Measurements from ENCODE around the gene MED13L.

The MED13L gene

DNA sequence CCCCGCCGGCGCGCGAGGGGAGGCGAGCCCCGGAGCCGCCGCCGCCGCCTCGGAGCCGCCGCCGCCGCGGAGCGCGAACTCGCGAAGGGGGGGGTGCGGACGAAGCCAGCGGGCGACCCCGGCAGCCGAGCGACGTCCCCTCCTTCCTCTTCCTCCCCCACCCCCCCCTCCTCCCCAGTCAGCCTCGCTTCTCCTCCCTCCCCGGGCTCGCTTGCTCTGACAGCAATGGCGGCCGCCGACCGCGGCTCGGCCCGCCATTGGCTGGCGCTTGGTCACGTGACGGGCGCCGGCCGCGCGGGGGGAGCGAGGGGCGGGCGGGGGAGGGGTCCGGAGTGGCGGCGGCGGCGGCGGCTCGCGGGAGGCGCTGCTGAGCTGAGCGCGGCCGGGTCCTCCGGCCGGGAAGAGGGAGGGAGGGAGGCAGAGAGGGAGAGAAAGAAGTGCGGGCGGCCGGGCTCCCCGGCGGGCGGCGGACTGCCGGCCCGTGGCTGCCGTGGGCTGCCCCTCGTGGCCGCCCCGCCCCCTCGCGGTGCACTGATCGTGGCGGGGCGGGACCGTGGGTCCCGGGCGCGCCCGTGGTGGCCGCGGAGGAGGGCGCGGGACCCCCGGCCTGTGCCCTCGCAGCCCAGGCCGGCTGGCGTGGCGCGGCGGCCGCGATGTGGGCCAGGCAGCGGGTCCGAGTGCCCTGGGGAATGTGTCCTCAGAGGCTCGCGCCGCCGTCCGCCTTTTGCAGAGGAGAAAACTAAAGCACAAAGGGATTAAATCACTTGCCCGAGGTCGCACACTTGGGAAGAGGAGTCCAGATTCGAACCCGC is at the start of gene MED13L:
TSS of gene MED13L (minus strand) at position 227 of the 812 bp plus-strand sequence. CDS start 562 bp downstream, outside the sequence.
- peak; percentile 91 for DNase-seq (ENCODE audit: low spot score)

DNA sequence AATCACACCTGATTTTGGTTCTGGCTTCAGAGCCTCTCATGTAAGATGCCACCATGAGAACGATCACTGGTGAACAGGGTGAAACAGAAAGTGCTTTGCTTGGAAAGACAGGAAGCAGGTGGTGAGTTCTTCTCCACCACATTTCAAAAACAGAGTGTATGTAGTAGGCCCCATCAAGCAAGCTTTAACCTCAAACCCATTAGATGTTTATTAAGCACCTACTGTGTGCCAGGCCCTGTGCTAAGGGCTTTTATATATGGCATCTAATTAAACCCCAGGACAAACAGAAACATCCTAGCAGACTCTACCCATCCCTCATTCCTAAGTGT is 47.8 kb upstream of the MED13L start:
- no peak for DNase-seq (ENCODE audit: low spot score)

GRCh38 chr12:116324654-116325335 is 47.3 kb upstream of the MED13L start:
- no peak for DNase-seq (ENCODE audit: low spot score)

- no peak for DNase-seq (ENCODE audit: low spot score)
Measured at GRCh38 chr12:116323406-116324386, 46.2 kb upstream of the MED13L start.

GRCh38 chr12:116321913-116322312 is 44.4 kb upstream of the MED13L start:
- DNase-seq (ENCODE audit: low spot score) = no peak

DNA sequence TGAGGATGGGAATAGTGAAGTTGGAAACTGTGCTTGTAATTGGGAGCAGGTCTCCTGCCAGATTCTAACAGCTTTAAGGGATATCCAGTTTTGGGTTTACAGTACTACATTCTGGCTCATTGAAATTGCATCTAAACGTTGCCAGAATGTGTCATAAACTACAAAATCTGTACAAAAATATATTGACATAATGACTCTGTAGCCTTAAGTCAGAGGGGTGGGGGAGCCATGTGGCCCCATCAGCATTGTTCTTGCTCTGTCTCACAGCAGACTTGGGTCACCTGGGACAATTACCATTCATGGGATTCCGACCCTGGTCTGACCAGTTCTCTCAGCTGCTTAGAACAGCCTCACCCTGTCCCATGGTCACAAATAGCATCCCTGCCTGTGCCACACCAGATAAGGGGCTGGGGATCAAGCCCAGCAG is 43.3 kb upstream of the MED13L start:
- DNase-seq (ENCODE audit: low spot score) = no peak

DNA sequence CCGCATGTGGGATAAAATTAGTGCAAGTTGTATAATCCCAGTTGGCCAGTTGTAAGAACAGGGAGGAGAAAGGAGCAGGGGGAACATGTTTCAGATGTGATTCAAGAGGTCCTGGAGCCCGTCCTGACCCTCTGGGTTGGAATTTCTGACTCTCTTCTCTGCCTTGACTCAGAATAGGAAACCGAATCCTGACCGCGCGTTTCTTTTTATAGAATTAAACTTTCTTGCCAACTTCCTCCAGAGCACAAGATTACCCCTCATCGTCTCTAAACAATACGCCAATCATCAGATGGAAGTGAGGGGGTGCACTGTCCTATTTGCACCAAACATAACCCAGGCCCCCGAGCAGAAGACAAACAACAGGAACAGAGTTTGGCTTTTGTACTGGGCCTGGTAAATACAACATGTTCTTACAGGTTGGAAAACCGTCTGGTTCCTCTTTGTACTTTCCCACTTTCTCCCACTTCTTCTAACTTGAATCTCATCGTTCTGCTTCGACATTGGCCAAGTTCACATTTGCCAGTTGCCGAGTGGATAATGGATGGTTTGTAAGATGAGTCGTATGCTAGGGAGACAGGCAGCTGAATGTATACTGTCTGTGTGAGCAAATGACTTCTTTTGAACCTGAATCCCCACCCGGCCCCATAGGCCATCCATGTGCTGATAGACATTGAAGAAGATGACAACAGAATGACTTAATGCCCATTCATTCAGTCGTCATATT is 42.6 kb upstream of the MED13L start:
- no peak for DNase-seq (ENCODE audit: low spot score)

DNA sequence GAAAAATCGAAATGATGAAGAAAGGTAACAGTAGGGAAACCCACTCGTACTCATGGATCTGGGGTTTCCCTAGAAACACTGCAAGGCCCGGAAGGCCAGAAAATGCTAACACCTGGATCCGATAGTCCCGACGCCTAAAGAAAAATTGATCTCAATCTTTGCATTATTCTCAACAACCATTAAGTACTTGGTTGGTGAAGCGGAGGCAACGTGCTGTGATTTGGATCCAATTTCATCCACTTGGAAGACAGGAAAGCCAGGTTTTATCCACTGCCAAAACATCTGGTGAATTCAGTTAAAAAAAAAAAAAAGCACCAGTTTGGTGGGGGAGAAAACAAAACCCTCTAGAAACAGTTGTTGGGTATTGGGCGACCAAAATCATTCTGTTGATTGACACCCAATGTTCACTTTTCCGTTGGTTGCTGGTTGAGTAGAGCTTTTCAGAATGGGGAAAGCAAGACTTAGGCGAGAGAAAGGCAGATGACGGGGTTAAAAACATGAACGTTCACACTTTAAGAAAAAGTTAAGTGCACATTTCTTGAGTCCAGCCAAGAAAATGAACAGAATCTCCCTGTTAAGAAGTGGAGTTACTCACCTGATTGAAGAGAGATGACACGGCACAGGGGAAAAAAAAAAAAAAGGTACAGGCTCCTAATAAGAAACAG is 41.9 kb upstream of the MED13L start:
- DNase-seq (ENCODE audit: low spot score) = no peak

DNA sequence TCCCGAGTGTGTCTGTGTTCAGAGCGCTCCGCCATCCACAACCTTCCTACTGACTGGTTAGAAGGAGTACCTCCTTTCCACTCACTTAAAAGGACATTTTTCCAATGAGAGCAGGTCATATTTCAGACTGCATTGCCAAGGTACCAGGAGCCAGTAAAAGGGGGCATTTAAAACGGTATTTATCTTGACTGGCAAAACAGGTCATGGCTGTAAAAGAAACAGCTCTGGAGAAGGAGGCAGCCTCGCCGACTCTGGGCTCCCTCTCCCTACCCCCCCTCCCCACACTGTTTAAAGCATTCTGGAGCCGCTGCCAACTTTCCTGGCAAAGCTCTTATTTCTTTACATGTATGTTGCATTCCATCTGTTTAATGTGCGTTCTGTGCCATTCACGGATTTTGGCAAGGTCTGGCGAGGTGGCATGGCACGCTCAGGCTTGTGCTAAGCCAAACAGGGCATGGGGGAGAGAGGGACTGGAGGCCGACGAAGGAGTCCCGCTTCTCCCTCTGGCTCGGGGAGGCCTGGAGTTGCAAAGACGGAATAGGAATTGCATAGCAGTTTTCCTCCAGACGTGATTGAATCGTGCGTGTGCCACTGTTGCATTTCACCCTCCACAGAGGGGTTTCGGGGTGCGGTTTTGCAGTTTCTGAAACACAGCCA is 41.2 kb upstream of the MED13L start:
- no peak for DNase-seq (ENCODE audit: low spot score)

DNA sequence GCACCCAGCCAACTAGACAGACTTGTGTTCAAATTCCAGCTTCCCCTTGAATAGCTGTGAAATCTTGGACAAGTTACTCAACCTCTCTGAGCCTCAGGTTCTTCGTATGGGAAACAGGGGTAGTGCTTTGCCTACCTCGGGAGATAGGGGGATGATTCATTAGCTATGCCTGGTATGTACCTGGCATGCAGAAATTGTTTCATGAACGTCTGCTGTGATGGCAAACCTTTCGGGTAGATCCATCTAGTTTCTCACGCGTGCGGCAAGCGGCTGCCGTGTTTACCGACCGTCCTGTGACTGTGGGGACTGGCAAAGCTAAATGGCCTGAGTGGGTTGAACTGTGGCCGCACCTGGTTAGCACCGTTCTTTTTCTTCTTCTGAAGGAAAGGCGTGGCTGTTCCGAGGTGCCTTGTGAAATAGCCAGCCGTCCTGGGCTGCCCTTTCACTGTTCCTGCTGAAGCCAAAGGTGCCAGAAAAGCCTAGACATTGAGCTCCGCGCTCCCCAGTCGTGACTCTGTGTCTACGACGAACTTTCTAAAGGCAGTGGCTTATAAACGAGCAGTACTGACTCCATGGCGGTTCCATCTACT is 40.6 kb upstream of the MED13L start:
- no peak for DNase-seq (ENCODE audit: low spot score)

- no peak for DNase-seq (ENCODE audit: low spot score)
Measured at GRCh38 chr12:116317139-116317538, 39.6 kb upstream of the MED13L start.

GRCh38 chr12:116314477-116314876 is 37.0 kb upstream of the MED13L start:
- DNase-seq (ENCODE audit: low spot score) = no peak

DNA sequence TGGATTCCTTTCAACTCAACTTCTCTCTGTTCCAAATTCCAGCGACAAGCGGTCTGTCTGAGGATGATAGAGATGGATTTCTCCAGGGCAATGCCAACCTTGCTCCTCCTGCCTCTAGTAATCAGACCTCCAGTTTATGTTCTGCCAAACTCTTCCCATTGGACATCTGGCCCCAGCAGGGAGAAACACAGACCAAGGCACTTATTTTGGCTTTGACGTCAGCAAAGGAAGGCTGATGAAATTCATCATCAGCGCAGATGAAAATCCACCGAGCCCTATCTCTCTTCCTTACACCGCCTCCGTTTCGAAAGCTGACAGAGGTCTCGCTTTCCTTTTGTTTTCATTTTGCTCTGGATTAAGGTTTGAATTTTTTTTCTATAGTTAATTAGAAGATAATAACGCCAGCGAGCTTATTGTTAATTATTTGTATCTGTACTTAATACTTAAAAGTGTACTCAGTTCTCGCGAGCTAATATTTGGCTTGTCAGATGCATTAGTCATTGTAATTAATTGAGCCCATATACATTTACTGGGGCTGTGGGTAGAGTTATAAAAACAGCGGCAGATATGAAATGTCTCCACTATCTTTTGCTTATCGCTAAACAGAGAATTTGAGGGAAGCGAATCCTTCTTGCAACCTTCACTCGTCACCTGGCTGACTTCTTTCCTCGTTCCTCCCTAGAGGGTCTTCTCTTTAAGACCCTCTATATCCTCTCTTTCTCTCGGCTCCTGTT is 35.9 kb upstream of the MED13L start:
- DNase-seq (ENCODE audit: low spot score) = no peak

- DNase-seq (ENCODE audit: low spot score) = no peak
Measured at GRCh38 chr12:116310082-116310481, 32.6 kb upstream of the MED13L start.

- DNase-seq (ENCODE audit: low spot score) = no peak
Measured at GRCh38 chr12:116309343-116309742, 31.9 kb upstream of the MED13L start.

GRCh38 chr12:116308647-116309046 is 31.2 kb upstream of the MED13L start:
- DNase-seq (ENCODE audit: low spot score) = no peak

- DNase-seq (ENCODE audit: low spot score) = no peak
Measured at GRCh38 chr12:116306968-116307367, 29.5 kb upstream of the MED13L start.

- DNase-seq (ENCODE audit: low spot score) = no peak
Measured at GRCh38 chr12:116306506-116306905, 29.0 kb upstream of the MED13L start.

GRCh38 chr12:116304621-116305020 is 27.1 kb upstream of the MED13L start:
- no peak for DNase-seq (ENCODE audit: low spot score)

GRCh38 chr12:116303929-116304328 is 26.4 kb upstream of the MED13L start:
- no peak for DNase-seq (ENCODE audit: low spot score)
